ENCODE measurements around the gene MYO5C.

DNA sequence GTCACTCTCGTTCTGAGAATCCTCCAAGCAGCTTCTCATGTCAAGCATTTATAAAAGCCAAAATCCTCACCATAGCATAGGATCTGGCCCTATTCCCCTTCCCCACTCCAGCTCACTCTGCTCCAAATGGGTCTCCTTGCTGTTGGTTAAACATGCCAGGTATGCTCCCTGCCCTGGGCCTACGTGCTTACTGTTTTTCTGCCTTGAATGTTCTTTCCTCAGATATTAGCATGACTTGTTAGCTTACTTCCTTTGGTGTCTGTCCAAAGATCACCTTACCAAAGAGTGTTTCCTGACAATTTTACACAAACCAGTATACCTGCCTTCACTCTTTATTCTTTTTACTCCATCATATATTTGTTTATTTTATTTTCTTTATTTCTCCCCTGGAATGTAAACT, 33.1 kb upstream of the MYO5C start:
- TF ChIP-seq, protein P1, sequence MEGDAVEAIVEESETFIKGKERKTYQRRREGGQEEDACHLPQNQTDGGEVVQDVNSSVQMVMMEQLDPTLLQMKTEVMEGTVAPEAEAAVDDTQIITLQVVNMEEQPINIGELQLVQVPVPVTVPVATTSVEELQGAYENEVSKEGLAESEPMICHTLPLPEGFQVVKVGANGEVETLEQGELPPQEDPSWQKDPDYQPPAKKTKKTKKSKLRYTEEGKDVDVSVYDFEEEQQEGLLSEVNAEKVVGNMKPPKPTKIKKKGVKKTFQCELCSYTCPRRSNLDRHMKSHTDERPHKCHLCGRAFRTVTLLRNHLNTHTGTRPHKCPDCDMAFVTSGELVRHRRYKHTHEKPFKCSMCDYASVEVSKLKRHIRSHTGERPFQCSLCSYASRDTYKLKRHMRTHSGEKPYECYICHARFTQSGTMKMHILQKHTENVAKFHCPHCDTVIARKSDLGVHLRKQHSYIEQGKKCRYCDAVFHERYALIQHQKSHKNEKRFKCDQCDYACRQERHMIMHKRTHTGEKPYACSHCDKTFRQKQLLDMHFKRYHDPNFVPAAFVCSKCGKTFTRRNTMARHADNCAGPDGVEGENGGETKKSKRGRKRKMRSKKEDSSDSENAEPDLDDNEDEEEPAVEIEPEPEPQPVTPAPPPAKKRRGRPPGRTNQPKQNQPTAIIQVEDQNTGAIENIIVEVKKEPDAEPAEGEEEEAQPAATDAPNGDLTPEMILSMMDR (IDR thresholded peaks at IDR 0.05), result no peak
- TF ChIP-seq EP300 (IDR thresholded peaks at IDR 0.05) (no peak), POLR2A (IDR thresholded peaks at IDR 0.05; ENCODE audit: low read depth) (no peak), POLR2AphosphoS5 (IDR thresholded peaks at IDR 0.05) (no peak)
